ENCODE measurements around the gene NPAS2. TPM values are rescaled to one million over a fixed set of nuclear protein-coding genes. Genes with fewer than 3 reads are reported as not detected.

NPAS2 gene
- polyA plus RNA-seq, 3 donors = 13.2 to 20.2 (median 14.5) TPM

DNA sequence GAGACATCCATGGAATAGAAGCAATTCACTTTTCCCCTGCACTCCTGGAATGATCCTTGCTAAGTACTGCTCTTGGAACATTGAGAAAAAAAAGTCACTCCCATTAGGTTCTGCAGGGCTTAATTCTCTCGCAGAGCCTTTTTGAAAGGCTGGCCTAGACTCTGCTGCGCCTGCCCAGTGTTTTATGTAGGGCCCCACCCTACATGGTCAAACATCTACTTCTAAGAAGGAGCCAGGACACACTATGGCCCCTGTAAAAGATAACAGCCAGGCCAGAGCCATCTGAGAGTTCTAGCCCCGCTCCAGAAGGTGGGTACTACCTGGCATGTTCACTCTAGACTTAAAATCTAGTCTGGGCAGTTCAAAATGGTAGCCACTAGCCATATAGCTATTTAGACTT is 30.6 kb upstream of the NPAS2 start:
- no peak for DNase-seq (ENCODE audit: extremely low read depth in 1 of 11, low read depth in 9 of 11, low spot score in 4 of 11)

DNA sequence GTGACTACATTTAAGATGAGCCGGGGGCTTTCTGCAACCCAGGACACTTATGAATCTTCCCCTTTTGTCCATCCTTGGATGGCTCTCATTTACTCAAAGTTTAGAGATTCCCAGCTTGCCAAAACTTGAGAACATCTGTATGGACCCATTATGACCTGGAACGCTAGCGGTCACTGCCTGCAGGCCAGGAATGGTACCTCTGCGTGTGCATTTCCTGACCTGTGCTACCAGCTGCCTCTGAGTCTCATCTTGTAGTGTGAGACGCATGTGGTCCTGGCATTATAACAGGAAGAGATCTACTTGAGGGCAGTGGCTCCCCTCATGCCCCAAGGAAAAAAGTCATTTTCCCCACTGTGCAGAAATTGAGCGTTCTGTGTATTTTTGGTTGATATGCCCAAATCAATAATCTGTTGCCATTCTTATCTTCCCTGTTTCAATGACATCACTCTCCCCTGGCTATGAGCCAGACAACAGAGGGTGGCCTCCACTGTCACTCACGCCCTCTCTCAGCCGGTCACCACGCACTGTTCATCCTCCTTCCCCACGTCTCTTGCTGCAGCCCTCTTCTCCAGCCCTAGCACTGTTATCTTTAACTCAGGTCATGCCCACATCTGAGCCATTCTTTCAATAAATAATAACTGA is 28.5 kb upstream of the NPAS2 start:
- no peak for DNase-seq (ENCODE audit: extremely low read depth in 1 of 11, low read depth in 9 of 11, low spot score in 4 of 11)

- no peak for DNase-seq (ENCODE audit: extremely low read depth in 1 of 11, low read depth in 9 of 11, low spot score in 4 of 11)
Measured at GRCh38 chr2:100791936-100792308, 28.0 kb upstream of the NPAS2 start.

DNA sequence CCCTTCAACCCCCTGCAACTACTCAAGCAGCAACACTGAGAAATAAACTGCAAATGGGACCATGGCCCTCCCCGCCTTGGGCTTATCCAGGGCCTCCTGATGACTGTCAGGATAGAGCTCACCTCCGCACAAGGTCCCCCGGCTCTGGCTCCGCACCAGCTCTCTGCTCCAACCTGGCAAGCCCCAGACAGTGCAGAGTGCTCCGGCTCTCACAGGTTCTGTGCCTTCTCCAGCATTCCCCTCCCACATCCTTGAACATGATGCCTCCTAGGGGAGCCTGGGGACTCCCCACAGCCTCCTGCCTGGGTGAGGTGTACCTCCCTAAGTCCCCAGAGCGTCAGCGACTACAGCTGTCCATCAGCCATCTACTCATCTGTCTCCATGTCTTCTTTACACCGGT is 26.7 kb upstream of the NPAS2 start:
- no peak for DNase-seq (ENCODE audit: extremely low read depth in 1 of 11, low read depth in 9 of 11, low spot score in 4 of 11)

DNA sequence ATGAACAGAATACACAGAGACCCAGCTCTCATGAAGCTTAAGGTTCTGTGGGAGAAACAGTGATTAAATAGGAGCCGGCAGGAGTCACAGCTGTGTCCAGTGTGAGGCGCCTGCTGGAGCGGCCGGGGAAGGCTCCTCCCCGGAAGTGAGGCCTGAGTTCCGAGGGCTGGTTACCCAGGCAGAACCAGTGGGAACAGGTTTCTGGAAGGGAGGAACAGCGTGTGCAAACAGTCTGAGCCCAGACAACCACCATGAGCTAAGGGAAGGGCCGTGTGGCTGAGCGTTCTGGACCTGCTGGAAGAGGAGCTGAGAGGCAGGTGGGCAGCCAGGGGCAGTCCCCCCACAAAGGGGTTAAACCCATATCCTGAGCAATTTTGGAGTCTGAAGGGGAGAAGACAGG is 26.0 kb upstream of the NPAS2 start:
- DNase-seq (ENCODE audit: extremely low read depth in 1 of 11, low read depth in 9 of 11, low spot score in 4 of 11) = no peak

GRCh38 chr2:100796499-100797100 is 23.3 kb upstream of the NPAS2 start:
- DNase-seq (ENCODE audit: extremely low read depth in 1 of 11, low read depth in 9 of 11, low spot score in 4 of 11) = no peak

- DNase-seq (ENCODE audit: extremely low read depth in 1 of 11, low read depth in 9 of 11, low spot score in 4 of 11) = no peak
Measured at GRCh38 chr2:100799686-100800085, 20.3 kb upstream of the NPAS2 start.

GRCh38 chr2:100800915-100801314 is 19.0 kb upstream of the NPAS2 start:
- no peak for DNase-seq (ENCODE audit: extremely low read depth in 1 of 11, low read depth in 9 of 11, low spot score in 4 of 11)

DNA sequence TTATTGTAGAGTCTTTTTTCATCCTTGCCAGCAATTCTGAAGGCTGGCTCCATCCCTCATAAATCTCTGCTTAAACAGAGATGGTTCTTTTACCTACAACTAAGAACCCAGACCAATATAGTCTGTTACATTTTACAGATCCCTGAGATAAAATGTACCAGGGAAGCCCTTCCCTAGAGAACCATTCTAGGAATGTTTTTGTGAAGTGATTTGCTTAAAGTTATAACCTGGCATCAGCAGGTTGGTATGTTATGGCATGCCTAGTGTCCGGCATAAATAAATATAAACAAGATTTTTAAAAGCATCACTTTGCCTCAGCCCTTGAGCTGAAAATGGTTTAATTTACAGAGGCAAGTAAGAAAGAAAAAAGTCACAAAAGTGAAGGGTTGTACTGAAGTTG is 18.5 kb upstream of the NPAS2 start:
- no peak for DNase-seq (ENCODE audit: extremely low read depth in 1 of 11, low read depth in 9 of 11, low spot score in 4 of 11)

DNA sequence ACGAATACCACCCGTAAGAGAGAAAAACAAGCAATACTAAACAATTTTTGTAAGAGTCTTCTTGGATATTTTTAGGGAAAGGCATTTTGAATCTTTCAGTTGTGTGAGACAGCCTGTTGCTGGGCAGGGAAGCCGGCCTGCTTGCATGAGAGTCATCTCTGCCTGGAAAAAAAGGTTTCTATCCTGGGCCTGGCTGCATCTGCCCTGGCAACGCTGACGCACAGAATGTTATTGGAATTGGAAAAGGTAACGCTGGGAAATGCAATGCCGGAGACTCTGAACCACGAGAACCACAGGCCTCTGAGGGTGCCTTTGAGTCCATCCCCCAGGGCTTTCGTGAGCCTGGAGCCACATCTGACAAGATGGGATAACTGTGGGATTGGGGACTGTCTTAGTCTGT is 17.9 kb upstream of the NPAS2 start:
- no peak for DNase-seq (ENCODE audit: extremely low read depth in 1 of 11, low read depth in 9 of 11, low spot score in 4 of 11)

DNA sequence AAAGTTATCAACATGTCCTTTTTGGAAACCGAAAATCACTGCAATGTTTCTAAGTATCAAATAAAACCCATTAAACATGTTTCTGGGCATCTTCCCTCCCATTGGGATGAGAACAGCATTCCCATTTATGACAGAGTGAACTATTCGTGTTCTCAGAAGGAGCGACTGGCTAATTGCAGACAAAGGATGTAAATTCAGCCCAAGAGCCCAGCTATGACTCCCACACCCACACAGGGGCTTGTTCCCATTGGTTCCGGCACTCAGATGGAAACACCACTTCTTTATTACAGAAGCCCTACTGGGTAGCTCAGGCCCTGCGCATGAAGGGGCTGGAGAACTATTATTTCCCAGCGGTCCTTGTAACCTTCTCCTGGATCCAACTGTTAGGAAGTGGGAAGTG is 16.6 kb upstream of the NPAS2 start:
- no peak for DNase-seq (ENCODE audit: extremely low read depth in 1 of 11, low read depth in 9 of 11, low spot score in 4 of 11)

DNA sequence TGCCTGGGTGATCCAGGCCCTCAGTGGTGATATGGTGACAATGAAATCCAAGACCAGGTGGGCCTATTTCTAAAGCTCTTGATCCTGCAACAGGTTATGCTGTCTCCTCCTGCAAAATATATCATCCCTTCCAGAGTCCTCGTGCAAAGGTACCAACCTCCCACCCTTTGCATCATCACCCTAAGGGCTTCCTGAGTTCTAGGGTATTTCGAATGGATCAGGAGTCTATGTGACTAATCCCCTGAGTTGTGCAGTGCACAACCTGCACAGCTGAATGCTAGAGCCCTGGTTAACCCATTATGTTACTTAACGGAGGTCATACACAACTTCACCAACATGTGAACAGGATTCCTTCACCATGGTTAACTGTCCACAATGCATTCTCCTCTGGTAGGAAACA is 13.4 kb upstream of the NPAS2 start:
- no peak for DNase-seq (ENCODE audit: extremely low read depth in 1 of 11, low read depth in 9 of 11, low spot score in 4 of 11)

GRCh38 chr2:100807707-100808106 is 12.2 kb upstream of the NPAS2 start:
- no peak for DNase-seq (ENCODE audit: extremely low read depth in 1 of 11, low read depth in 9 of 11, low spot score in 4 of 11)

- no peak for DNase-seq (ENCODE audit: extremely low read depth in 1 of 11, low read depth in 9 of 11, low spot score in 4 of 11)
Measured at GRCh38 chr2:100808582-100808981, 11.4 kb upstream of the NPAS2 start.

- no peak for DNase-seq (ENCODE audit: extremely low read depth in 1 of 11, low read depth in 9 of 11, low spot score in 4 of 11)
Measured at GRCh38 chr2:100809506-100809905, 10.4 kb upstream of the NPAS2 start.

- DNase-seq (ENCODE audit: extremely low read depth in 1 of 11, low read depth in 9 of 11, low spot score in 4 of 11) = no peak
Measured at GRCh38 chr2:100810603-100811145, 9.3 kb upstream of the NPAS2 start.

- peak in 3 of 11 donors; percentile 37 to 69 (median 38) for DNase-seq (ENCODE audit: extremely low read depth in 1 of 11, low read depth in 9 of 11, low spot score in 4 of 11)
Measured at GRCh38 chr2:100812116-100812515, 7.8 kb upstream of the NPAS2 start.

DNA sequence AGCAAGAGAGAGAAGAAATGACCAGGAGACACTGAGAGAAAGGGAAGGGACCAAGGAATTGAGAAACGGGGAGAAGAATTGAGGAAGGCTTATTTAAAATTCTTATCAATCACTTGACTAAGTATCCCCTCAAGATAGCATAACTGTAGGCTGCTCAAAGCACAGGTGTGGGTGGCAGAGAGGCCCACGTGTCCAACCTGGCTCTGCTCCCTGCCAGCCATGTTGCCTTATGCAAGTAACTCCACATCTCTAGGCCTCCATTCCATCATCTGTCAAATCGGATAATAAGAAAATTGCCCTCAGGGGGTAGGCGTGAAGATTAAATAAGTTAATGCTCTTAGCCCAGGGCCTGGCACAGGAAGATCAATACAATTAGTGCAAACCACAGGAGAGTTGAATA is 7.4 kb upstream of the NPAS2 start:
- no peak for DNase-seq (ENCODE audit: extremely low read depth in 1 of 11, low read depth in 9 of 11, low spot score in 4 of 11)

GRCh38 chr2:100813527-100813926 is 6.4 kb upstream of the NPAS2 start:
- no peak for DNase-seq (ENCODE audit: extremely low read depth in 1 of 11, low read depth in 9 of 11, low spot score in 4 of 11)

GRCh38 chr2:100814043-100814442 is 5.9 kb upstream of the NPAS2 start:
- DNase-seq (ENCODE audit: extremely low read depth in 1 of 11, low read depth in 9 of 11, low spot score in 4 of 11) = no peak

GRCh38 chr2:100814453-100814852 is 5.5 kb upstream of the NPAS2 start:
- DNase-seq (ENCODE audit: extremely low read depth in 1 of 11, low read depth in 9 of 11, low spot score in 4 of 11) = no peak
